SU-DHL-6 (cell line): Measurements from ENCODE around the gene KAZN.

Experiments
- H2AFZ ChIP-seq: fragments of 200-600 bp; sonication (generic); 2 replicates; pipeline ENCODE4 v1.6.1; 2014; ENCODE audit warnings: low read depth, mild to moderate bottlenecking, moderate library complexity, mixed read lengths, antibody characterized with exemption, low read length; ENCODE audit not compliant: severe bottlenecking
- H3F3A ChIP-seq: fragments of 200-600 bp; shearing (Covaris generic); 2 replicates; pipeline ENCODE4 v1.6.0; 2016; ENCODE audit warnings: antibody characterized with exemption, mild to moderate bottlenecking; ENCODE audit not compliant: insufficient read depth
- H3K27ac ChIP-seq: fragments of 200-600 bp; sonication (generic); 2 replicates; pipeline ENCODE4 v1.5.1; 2016; ENCODE audit warnings: low read depth, mild to moderate bottlenecking, low read length, moderate library complexity, mixed read lengths
- H3K27me3 ChIP-seq: fragments of 200-600 bp; sonication (generic), shearing (Covaris generic); 2 replicates; pipeline ENCODE4 v1.6.0; 2014; ENCODE audit warnings: mild to moderate bottlenecking, low read length
- H3K36me3 ChIP-seq: fragments of 200-600 bp; sonication (generic); 2 replicates; pipeline ENCODE4 v1.6.1; 2014; ENCODE audit warnings: mild to moderate bottlenecking, low read length, mixed read lengths
- H3K4me2 ChIP-seq: fragments of 300-600, 200-600 bp; shearing (Covaris generic), sonication (generic); 2 replicates; pipeline ENCODE4 v1.6.0; 2014; ENCODE audit warnings: low read length, low read depth, mild to moderate bottlenecking; ENCODE audit not compliant: poor library complexity, severe bottlenecking
- H3K4me3 ChIP-seq: fragments of 200-600 bp; sonication (generic); 2 replicates; pipeline ENCODE4 v1.5.1; 2014; ENCODE audit warnings: antibody characterized with exemption, low read length, mild to moderate bottlenecking, mixed read lengths; ENCODE audit not compliant: insufficient read depth, poor library complexity, severe bottlenecking
- H3K79me2 ChIP-seq: fragments of 200-600 bp; sonication (generic); 2 replicates; pipeline ENCODE4 v1.6.1; 2014; ENCODE audit warnings: mild to moderate bottlenecking, low read length, moderate library complexity; ENCODE audit not compliant: insufficient read depth
- H3K9ac ChIP-seq: fragments of 200-600 bp; sonication (generic); 2 replicates; pipeline ENCODE4 v1.7.0; 2014; ENCODE audit warnings: mild to moderate bottlenecking, low read length
- H3K9me2 ChIP-seq: fragments of 200-600 bp; sonication (generic); replicated peaks from 2 replicates; pipeline ENCODE4 v1.6.1; 2014; ENCODE audit warnings: low read length; ENCODE audit not compliant: insufficient read depth
- H3K9me3 ChIP-seq: fragments of 200-600 bp; sonication (generic); 2 replicates; pipeline ENCODE4 v1.6.1; 2014; ENCODE audit warnings: low read length, mixed read lengths; ENCODE audit not compliant: insufficient read depth
- H4K20me1 ChIP-seq: fragments of 200-600 bp; sonication (generic); 2 replicates; pipeline ENCODE4 v1.6.1; 2014; ENCODE audit warnings: low read depth, mild to moderate bottlenecking, antibody characterized with exemption, low read length, moderate library complexity, mixed read lengths
- CTCF ChIP-seq: fragments of 200-600 bp; sonication (generic); IDR thresholded peaks from one replicate; pipeline ENCODE4 v1.5.1; 2017; ENCODE audit warnings: antibody characterized with exemption, mild to moderate bottlenecking, low read length, moderate library complexity; ENCODE audit not compliant: insufficient read depth, poor library complexity, severe bottlenecking
- EZH2phosphoT487 ChIP-seq: fragments of 200-600 bp; sonication (generic), shearing (Covaris generic); conservative IDR thresholded peaks from 2 replicates; pipeline ENCODE4 v1.6.1; 2018; ENCODE audit warnings: mild to moderate bottlenecking, antibody characterized with exemption, low read length, moderate library complexity, mixed read lengths

Gene KAZN

GRCh38 chr1:15155888-15156741 lies 557.6 kb downstream of the KAZN start:
- Histone ChIP-seq H3K79me2 (no peaks in the 10 kb centered on the region), H3K4me2 (no peak overlapping the region), H3K9me2 (no peaks in the 10 kb centered on the region), H3K27ac (no peak overlapping the region), H3K9ac (no peak overlapping the region), H4K20me1 (no peaks in the 10 kb centered on the region), H3F3A (no peaks in the 10 kb centered on the region), H2AFZ (no peak overlapping the region), H3K9me3 (no peaks in the 10 kb centered on the region), H3K4me3 (no peak overlapping the region), H3K36me3 (no peaks in the 10 kb centered on the region), H3K27me3 (no peaks in the 10 kb centered on the region)
- TF ChIP-seq CTCF (no peak), EZH2phosphoT487 (no peak)

GRCh38 chr1:15156807-15157380 lies 558.4 kb downstream of the KAZN start:
- Histone ChIP-seq H3K4me3 (no peak overlapping the region), H4K20me1 (no peaks in the 10 kb centered on the region), H3K4me2 (no peak overlapping the region), H3F3A (no peaks in the 10 kb centered on the region), H3K9ac (no peak overlapping the region), H3K9me2 (no peaks in the 10 kb centered on the region), H3K27me3 (no peaks in the 10 kb centered on the region), H3K79me2 (no peaks in the 10 kb centered on the region), H3K27ac (no peak overlapping the region), H3K36me3 (no peaks in the 10 kb centered on the region), H3K9me3 (no peaks in the 10 kb centered on the region), H2AFZ (no peak overlapping the region)
- TF ChIP-seq EZH2phosphoT487 (no peak), CTCF (no peak)

GRCh38 chr1:15157524-15158399 lies 559.3 kb downstream of the KAZN start:
- Histone ChIP-seq H3K27ac (no peak overlapping the region), H3K27me3 (no peaks in the 10 kb centered on the region), H3K79me2 (no peaks in the 10 kb centered on the region), H4K20me1 (no peaks in the 10 kb centered on the region), H3F3A (no peaks in the 10 kb centered on the region), H3K9me2 (no peaks in the 10 kb centered on the region), H3K9ac (no peak overlapping the region), H3K4me3 (no peak overlapping the region), H2AFZ (no peak overlapping the region), H3K9me3 (no peaks in the 10 kb centered on the region), H3K36me3 (no peaks in the 10 kb centered on the region), H3K4me2 (no peak overlapping the region)
- TF ChIP-seq CTCF (no peak), EZH2phosphoT487 (no peak)
